ENCODE results near the gene ZMYM2.

- TF ChIP-seq CTCF (IDR thresholded peaks at IDR 0.05; ENCODE audit: extremely low read depth in 1 of 2, insufficient read depth in 1 of 2, low read depth in 1 of 2, low read length in 2 of 2) (no peak), EZH2 (IDR thresholded peaks at IDR 0.05; ENCODE audit: borderline replicate concordance, low read depth, low read length, severe bottlenecking) (no peak), POLR2A (IDR thresholded peaks at IDR 0.05; ENCODE audit: low read depth, low read length) (no peak)
Measured at GRCh38 chr13:19962894-19963293, 4.4 kb downstream of the ZMYM2 start.
